ES-I3 (cell line): Measurements from ENCODE around the gene PPP1R3C.

Source experiments
- H3K36me3 ChIP-seq: 2 replicates; pipeline ENCODE4 v1.6.1; 2013; ENCODE audit warnings: mild to moderate bottlenecking, low read length, control low read depth, moderate library complexity; ENCODE audit not compliant: insufficient read depth
- H3K4me1 ChIP-seq: 2 replicates; pipeline ENCODE4 v1.6.1; 2013; ENCODE audit warnings: mild to moderate bottlenecking, control low read depth, low read length; ENCODE audit not compliant: insufficient read depth
- H3K9ac ChIP-seq: 2 replicates; pipeline ENCODE4 v1.6.1; 2013; ENCODE audit warnings: low read depth, mild to moderate bottlenecking, low read length, moderate library complexity
- H3K9me3 ChIP-seq: 2 replicates; pipeline ENCODE4 v1.6.1; 2013; ENCODE audit warnings: mild to moderate bottlenecking, low read length, moderate library complexity; ENCODE audit not compliant: control insufficient read depth, insufficient read depth

PPP1R3C gene

DNA sequence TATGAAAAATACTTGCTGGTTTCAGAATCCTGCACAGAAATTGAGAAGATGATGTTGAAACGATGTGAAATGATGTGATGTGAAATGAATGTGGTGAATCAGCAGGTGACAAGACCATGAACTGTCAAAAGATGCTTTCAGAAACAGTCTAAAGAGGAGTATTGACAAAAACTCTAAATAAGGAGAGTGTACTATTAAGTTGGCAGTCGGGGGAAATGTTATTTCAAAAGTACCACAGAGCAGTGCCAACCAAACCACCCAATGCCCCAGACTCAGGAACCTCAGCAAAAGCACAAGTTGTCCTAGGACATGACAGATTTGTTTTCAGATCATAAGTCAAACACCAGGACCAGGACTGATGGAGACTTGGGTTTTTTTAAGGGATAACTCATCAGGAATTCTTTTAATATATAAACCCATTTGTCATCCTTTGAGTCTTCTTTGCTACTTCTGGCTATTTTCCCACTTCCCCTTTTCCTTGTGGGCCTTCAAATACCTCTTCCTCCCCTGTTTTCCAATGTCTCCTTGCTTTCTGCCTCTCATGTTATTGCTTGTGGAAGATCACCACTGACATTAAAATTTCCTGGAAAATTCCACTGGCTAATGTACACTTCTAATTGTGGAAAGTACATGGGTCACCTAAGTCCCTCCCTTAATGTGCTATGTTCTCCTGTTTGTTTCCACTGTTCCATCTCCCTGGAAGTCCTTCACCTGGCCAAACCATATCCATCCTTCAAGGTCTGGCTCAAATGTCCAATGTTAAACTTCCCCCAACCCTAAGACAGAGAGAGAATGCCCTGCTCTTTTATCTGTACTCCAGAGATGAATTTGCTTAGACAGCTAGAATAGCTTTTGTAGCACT is 10.2 kb upstream of the PPP1R3C start:
- Histone ChIP-seq H3K9me3 (no peaks in the 10 kb centered on the region), H3K9ac (no peak overlapping the region)

GRCh38 chr10:91636892-91637291 is 4.0 kb upstream of the PPP1R3C start:
- no peaks in the 10 kb centered on the region for H3K36me3 ChIP-seq
- no peaks in the 10 kb centered on the region for H3K9me3 ChIP-seq
- H3K4me1 ChIP-seq = no peaks in the 10 kb centered on the region
- no peak overlapping the region for H3K9ac ChIP-seq

More for the DNA sequence above, 10.2 kb upstream of the PPP1R3C start:
- H3K4me1 ChIP-seq = no peaks in the 10 kb centered on the region
- no peaks in the 10 kb centered on the region for H3K36me3 ChIP-seq

GRCh38 chr10:91635401-91636400 is 2.8 kb upstream of the PPP1R3C start:
- H3K9me3 ChIP-seq = no peaks in the 10 kb centered on the region
- H3K9ac ChIP-seq = no peak overlapping the region
- no peaks in the 10 kb centered on the region for H3K36me3 ChIP-seq
- no peaks in the 10 kb centered on the region for H3K4me1 ChIP-seq

GRCh38 chr10:91634898-91635297 is 2.0 kb upstream of the PPP1R3C start:
- H3K9ac ChIP-seq = no peak overlapping the region
- H3K9me3 ChIP-seq = no peaks in the 10 kb centered on the region
- H3K4me1 ChIP-seq = no peaks in the 10 kb centered on the region
- H3K36me3 ChIP-seq = no peaks in the 10 kb centered on the region

- Histone ChIP-seq H3K4me1 (no peaks in the 10 kb centered on the region), H3K9ac (no peak overlapping the region), H3K9me3 (no peaks in the 10 kb centered on the region), H3K36me3 (no peaks in the 10 kb centered on the region)
These were observed 1.4 kb upstream of the PPP1R3C start for GRCh38 chr10:91634246-91634645.

- Histone ChIP-seq H3K4me1 (no peaks in the 10 kb centered on the region), H3K36me3 (no peaks in the 10 kb centered on the region), H3K9ac (no peak overlapping the region), H3K9me3 (no peaks in the 10 kb centered on the region)
These were observed 2.2 kb downstream of the PPP1R3C start for GRCh38 chr10:91630625-91631024.

GRCh38 chr10:91629715-91630549 is 2.9 kb downstream of the PPP1R3C start:
- Histone ChIP-seq H3K9ac (no peak overlapping the region), H3K4me1 (no peaks in the 10 kb centered on the region), H3K36me3 (no peaks in the 10 kb centered on the region)

GRCh38 chr10:91628383-91628782 is 4.5 kb downstream of the PPP1R3C start:
- Histone ChIP-seq H3K36me3 (no peaks in the 10 kb centered on the region), H3K9ac (no peak overlapping the region), H3K9me3 (no peaks in the 10 kb centered on the region), H3K4me1 (no peaks in the 10 kb centered on the region)

More at GRCh38 chr10:91629715-91630549, 2.9 kb downstream of the PPP1R3C start:
- H3K9me3 ChIP-seq = no peaks in the 10 kb centered on the region

- H3K9ac ChIP-seq = no peak overlapping the region
- H3K36me3 ChIP-seq = no peaks in the 10 kb centered on the region
- no peaks in the 10 kb centered on the region for H3K9me3 ChIP-seq
- H3K4me1 ChIP-seq = no peaks in the 10 kb centered on the region
These were observed 5.3 kb downstream of the PPP1R3C start for GRCh38 chr10:91627344-91628102.

GRCh38 chr10:91626936-91627335 is 5.9 kb downstream of the PPP1R3C start:
- H3K4me1 ChIP-seq = no peaks in the 10 kb centered on the region
- no peaks in the 10 kb centered on the region for H3K36me3 ChIP-seq
- no peaks in the 10 kb centered on the region for H3K9me3 ChIP-seq
- no peak overlapping the region for H3K9ac ChIP-seq

GRCh38 chr10:91624633-91625032 is 8.2 kb downstream of the PPP1R3C start:
- H3K36me3 ChIP-seq = no peaks in the 10 kb centered on the region
- H3K9me3 ChIP-seq = no peaks in the 10 kb centered on the region
- H3K9ac ChIP-seq = no peak overlapping the region
- H3K4me1 ChIP-seq = no peaks in the 10 kb centered on the region

DNA sequence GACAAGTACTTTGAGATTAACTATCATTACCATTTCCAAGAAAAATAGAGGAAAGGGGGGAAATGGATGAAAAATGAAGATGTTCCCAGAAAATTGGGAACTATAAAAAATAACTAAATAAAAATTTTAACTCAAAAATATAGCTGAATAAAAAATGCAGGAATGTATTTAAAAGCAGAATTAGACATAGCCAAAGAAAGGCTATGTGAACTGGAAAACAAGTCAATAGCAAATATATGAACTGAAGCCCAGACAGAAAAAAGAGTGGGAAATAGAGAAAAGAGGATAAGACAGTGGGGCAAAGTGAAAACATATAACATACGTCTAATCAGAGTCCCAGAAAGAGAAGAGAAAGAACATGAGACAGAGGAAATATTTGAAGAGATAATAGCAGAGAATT is 10.3 kb downstream of the PPP1R3C start:
- H3K9me3 ChIP-seq = no peaks in the 10 kb centered on the region
- H3K9ac ChIP-seq = no peak overlapping the region
- no peaks in the 10 kb centered on the region for H3K36me3 ChIP-seq
- no peaks in the 10 kb centered on the region for H3K4me1 ChIP-seq

- no peaks in the 10 kb centered on the region for H3K36me3 ChIP-seq
- no peaks in the 10 kb centered on the region for H3K4me1 ChIP-seq
- H3K9me3 ChIP-seq = no peaks in the 10 kb centered on the region
- H3K9ac ChIP-seq = no peak overlapping the region
These were observed 11.3 kb downstream of the PPP1R3C start for GRCh38 chr10:91621483-91622113.
